Activated T-helper 2 cell treated with anti-CD3 and anti-CD28 coated beads, Interferon-gamma antibody, Interleukin-2, Interleukin-4, amounts not matched to agents 10 μg/mL and 5 μg/mL and 100 μg/mL, durations not matched to agents 14 hours and 24 hours and 36 hours (primary cell): Measurements from ENCODE around the gene RASL10A. TPM values are rescaled to one million over a fixed set of nuclear protein-coding genes. Genes with fewer than 3 reads are reported as not detected.

ENCODE experiments used
- DNase-seq: peaks from one replicate; pipeline ENCODE4 v3.0.0; 2021; ENCODE audit warnings: low spot score
- H3K27ac Mint-ChIP-seq: one replicate; pipeline ENCODE4 v1.8.0; 2021; ENCODE audit warnings: mixed read lengths
- H3K27me3 Mint-ChIP-seq: one replicate; pipeline ENCODE4 v1.8.0; 2021; ENCODE audit warnings: low read depth, mixed read lengths
- H3K36me3 Mint-ChIP-seq: one replicate; pipeline ENCODE4 v1.8.0; 2021; ENCODE audit warnings: low read depth, mixed read lengths
- H3K4me1 Mint-ChIP-seq: one replicate; pipeline ENCODE4 v1.8.0; 2021; ENCODE audit warnings: low read depth, mixed read lengths
- H3K4me3 Mint-ChIP-seq: one replicate; pipeline ENCODE4 v1.8.0; 2021; ENCODE audit warnings: low read depth, mild to moderate bottlenecking, moderate library complexity, mixed read lengths
- H3K9me3 Mint-ChIP-seq: one replicate; pipeline ENCODE4 v1.8.0; 2021; ENCODE audit warnings: mixed read lengths
- intact Hi-C: fragments of 100-400 bp; cut with micrococcal nuclease; formaldehyde crosslinking; loops from one replicate; pipeline ENCODE4 v1.15.1; 2023
- total RNA-seq: library from RNA; stranded (reverse); gene quantifications from 2 replicates; pipeline ENCODE4 v1.2.3, GENCODE V29; 2022

RASL10A gene
- total RNA-seq, 1 donor from 2014 or later, result 0.52 TPM

DNA sequence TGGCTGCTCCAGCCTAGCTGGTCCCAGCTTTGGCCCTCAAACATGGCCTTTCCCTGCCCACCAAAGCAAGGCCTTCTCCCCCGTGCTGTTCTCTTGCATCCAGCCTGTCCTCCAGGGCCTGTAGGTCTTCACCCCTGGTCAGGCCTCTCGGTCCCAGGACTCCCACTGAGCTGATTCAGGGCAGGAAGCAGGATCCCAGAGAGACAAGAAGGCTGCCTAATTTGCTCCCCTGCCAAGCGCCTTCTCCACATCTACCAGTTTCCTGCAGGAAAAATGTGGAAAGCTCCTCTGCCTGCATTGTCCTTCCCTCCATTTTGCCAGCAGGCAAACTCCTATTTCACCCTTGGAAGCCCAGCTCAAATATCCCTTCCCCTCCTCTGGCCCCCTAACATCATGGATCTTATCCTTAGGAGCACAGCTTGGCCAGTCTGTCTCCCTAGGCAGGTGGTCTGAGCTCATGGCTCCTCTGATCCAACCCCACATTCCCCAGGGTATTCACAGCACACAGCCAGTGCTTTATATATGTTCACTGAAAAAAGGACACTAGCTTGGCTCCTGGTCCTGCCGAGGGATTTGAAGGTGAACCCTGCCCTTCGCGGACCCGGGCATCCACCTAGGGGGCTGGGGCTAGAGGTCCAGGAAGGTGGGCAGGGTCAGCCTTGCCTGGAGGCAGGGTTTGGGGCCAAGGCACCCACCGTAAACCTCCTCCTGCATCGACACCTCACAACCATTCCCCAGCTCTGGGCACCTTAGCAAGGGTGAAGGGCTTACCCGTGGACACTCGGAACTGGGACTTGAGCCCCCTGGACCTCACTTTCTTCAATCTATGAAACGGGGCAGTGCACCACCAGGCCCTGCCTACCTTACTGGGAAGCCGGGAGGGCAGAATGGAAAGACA is 48.7 kb downstream of the RASL10A start:
- H3K4me3 Mint-ChIP-seq, result peak overlapping the region; percentile 86
- peaks cover 59% of the 10 kb centered on the region for H3K36me3 Mint-ChIP-seq
- intact Hi-C loops, result loop anchor here (5.0 to 10.0 kb wide), 2 partner anchors 470 to 872 kb away; no protein-coding TSS in a partner anchor
- H3K27ac Mint-ChIP-seq, result peak overlapping the region; percentile 94
- peaks cover 27% of the 10 kb centered on the region for H3K4me1 Mint-ChIP-seq
- H3K27me3 Mint-ChIP-seq, result no peaks in the 10 kb centered on the region
- H3K9me3 Mint-ChIP-seq, result no peaks in the 10 kb centered on the region
- DNase-seq, result no peak

DNA sequence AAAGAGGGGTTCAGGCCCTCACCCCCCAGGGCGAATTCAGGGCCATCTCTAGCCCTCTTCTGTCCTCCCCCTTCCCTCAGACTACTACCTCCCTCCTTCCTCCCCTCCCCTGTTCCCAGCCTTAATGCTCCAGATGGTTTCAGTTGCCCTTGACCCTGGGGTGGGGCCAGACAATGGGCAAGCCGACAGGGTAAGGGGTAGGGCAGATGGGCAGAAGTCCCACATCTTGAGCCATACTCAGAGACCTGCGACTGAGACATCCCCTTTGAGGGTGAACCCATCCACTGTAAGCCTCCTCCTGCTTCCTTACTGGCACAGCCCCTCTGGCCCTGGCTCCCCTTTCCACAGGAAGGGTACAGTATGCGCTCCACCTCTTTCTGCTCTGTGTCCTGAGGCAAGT is 49.6 kb downstream of the RASL10A start:
- intact Hi-C loops, result loop anchor here (5.0 to 10.0 kb wide), 2 partner anchors 469 to 871 kb away; no protein-coding TSS in a partner anchor
- Mint-ChIP-seq H3K36me3 (peaks cover 51% of the 10 kb centered on the region), H3K4me1 (peaks cover 21% of the 10 kb centered on the region), H3K27me3 (no peaks in the 10 kb centered on the region), H3K4me3 (peak overlapping the region; percentile 86), H3K27ac (peak overlapping the region; percentile 94), H3K9me3 (no peaks in the 10 kb centered on the region)
- no peak for DNase-seq

DNA sequence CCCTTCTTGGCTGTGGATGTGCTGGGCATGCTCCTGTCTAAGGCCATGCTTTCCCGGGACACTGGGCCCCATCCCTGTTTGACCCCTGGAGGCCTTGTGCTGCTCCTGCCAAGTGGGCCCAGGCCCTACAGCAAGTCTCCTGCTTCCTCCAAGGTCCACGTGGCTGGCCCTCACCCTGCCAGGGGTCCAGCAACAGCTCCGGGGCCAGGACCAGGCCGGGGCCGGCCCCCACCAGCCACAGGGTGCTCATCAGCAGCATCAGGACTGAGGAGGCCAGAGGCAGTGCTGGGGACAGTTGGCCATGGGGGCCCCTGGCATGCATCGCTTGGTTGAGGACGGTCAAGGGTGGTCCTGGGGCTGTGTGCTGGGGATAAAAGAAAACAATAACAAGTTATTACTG is 50.2 kb downstream of the RASL10A start:
- no peaks in the 10 kb centered on the region for H3K27me3 Mint-ChIP-seq
- no peak overlapping the region for H3K27ac Mint-ChIP-seq
- H3K4me1 Mint-ChIP-seq, result peaks cover 15% of the 10 kb centered on the region
- no peak for DNase-seq
- no peak overlapping the region for H3K4me3 Mint-ChIP-seq
- intact Hi-C loops, result loop anchor here (5.0 to 10.0 kb wide), 2 partner anchors 468 to 871 kb away; no protein-coding TSS in a partner anchor
- peaks cover 44% of the 10 kb centered on the region for H3K36me3 Mint-ChIP-seq
- H3K9me3 Mint-ChIP-seq, result no peaks in the 10 kb centered on the region

DNA sequence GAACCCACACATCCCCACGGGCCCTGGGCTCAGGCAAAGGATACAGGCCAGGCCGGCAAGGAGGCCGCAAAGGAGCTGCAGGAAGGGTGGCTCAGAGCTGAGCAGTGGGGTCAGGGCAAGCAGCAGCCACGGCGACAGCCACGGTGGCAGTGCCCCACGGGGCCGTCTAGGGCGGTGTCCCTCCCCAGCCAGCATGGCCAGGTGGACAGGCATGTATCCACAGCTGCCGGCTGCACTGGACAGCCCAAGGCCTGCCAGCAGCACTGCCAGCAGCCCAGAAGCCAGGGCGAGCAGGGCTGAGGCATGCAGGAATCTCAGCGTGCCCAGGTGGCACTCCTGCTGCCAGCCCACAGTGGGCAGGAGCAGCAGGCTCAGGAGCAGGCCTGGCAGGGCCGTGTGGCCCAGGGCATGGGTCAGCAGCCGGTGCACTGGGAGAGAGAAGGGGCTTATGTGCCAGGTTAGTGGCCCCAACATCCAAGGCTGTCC is 51.7 kb downstream of the RASL10A start:
- H3K36me3 Mint-ChIP-seq, result peaks cover 30% of the 10 kb centered on the region
- no peak overlapping the region for H3K4me3 Mint-ChIP-seq
- intact Hi-C loops, result loop anchor here (10.0 kb wide), 1 partner anchor 869 kb away; no protein-coding TSS in a partner anchor
- peaks cover 10% of the 10 kb centered on the region for H3K4me1 Mint-ChIP-seq
- DNase-seq, result no peak
- no peaks in the 10 kb centered on the region for H3K9me3 Mint-ChIP-seq
- H3K27ac Mint-ChIP-seq, result no peak overlapping the region
- no peaks in the 10 kb centered on the region for H3K27me3 Mint-ChIP-seq

Other genes with a start within 250 kb of the RASL10A start
- 0.23 and 0.27 TPM in 2 replicates for gene KREMEN1, start 242.7 kb downstream of the RASL10A start, total RNA-seq
- 0.23 TPM in 2 replicates for gene EMID1, start 109.8 kb downstream of the RASL10A start, total RNA-seq
- gene RHBDD3, start 47.7 kb downstream of the RASL10A start, total RNA-seq, result 46.0 and 48.0 TPM in 2 replicates
- gene EWSR1, start 47.4 kb downstream of the RASL10A start, total RNA-seq, result 425 and 436 TPM in 2 replicates
- 3.0 and 3.4 TPM in 2 replicates for gene GAS2L1, start 9.0 kb downstream of the RASL10A start, total RNA-seq
- 73.4 and 76.4 TPM in 2 replicates for gene AP1B1, start 72.9 kb upstream of the RASL10A start, total RNA-seq
- not detected in 2 replicates for gene RFPL1, start 122.9 kb upstream of the RASL10A start, total RNA-seq
- 7.0 and 7.5 TPM in 2 replicates for gene NEFH, start 164.5 kb upstream of the RASL10A start, total RNA-seq
- 50.5 and 52.7 TPM in 2 replicates for gene THOC5, start 238.1 kb upstream of the RASL10A start, total RNA-seq